Kidney (tissue), 14 donors: ENCODE results near the gene KRT31. TPM values are rescaled to one million over a fixed set of nuclear protein-coding genes. Genes with fewer than 3 reads are reported as not detected.

Experiments
- DNase-seq, 5 donors: peaks; one replicate each; pipeline ENCODE4 v3.0.0-alpha.2; 2013 to 2020
- FAIRE-seq: peaks from 2 replicates; lab custom pipeline; 2012; peaks lifted over from hg19 to GRCh38; lab: Jason Lieb, UNC
- H3K27ac ChIP-seq, 2 donors: one replicate each; pipeline ENCODE4 v1.7.0; 2013; ENCODE audit warnings: low read depth in 2 of 2, low read length in 2 of 2, inconsistent platforms in 1 of 2
- H3K27me3 ChIP-seq: one replicate; pipeline ENCODE4 v1.7.1; 2013; ENCODE audit warnings: low read length, inconsistent platforms; ENCODE audit not compliant: control insufficient read depth, insufficient read depth
- H3K36me3 ChIP-seq, 3 donors: one replicate each; pipeline versions ENCODE4 v1.7.0 to v1.7.1; 2013; ENCODE audit warnings: low read length in 3 of 3, control low read depth in 1 of 3, inconsistent platforms in 1 of 3; ENCODE audit not compliant: insufficient read depth in 3 of 3, control insufficient read depth in 2 of 3
- H3K4me1 ChIP-seq, 3 donors: one replicate each; pipeline versions ENCODE4 v1.7.0 to v1.7.1; 2013; ENCODE audit warnings: low read length in 3 of 3, inconsistent platforms in 1 of 3, low read depth in 1 of 3; ENCODE audit not compliant: control insufficient read depth in 2 of 3, insufficient read depth in 2 of 3
- H3K4me3 ChIP-seq, 3 donors: one replicate each; pipeline versions ENCODE4 v1.7.0 to v1.8.1; 2013; ENCODE audit warnings: low read length in 3 of 3, control low read depth in 1 of 3, inconsistent platforms in 1 of 3
- H3K9ac ChIP-seq, 3 donors: one replicate each; pipeline versions ENCODE4 v1.7.0 to v1.7.1; 2013; ENCODE audit warnings: low read length in 3 of 3, control low read depth in 1 of 3, inconsistent platforms in 1 of 3
- H3K9me3 ChIP-seq, 3 donors: one replicate each; pipeline versions ENCODE4 v1.7.0 to v1.7.1; 2013; ENCODE audit warnings: low read length in 3 of 3, control low read depth in 1 of 3, inconsistent platforms in 1 of 3; ENCODE audit not compliant: control insufficient read depth in 2 of 3, insufficient read depth in 1 of 3
- intact Hi-C: fragments of 100-400 bp; cut with DNase I; formaldehyde crosslinking; loops from one replicate; pipeline ENCODE4 v1.11.1; 2022
- polyA plus RNA-seq: library from polyadenylated mRNA; stranded (reverse); fragments of 350-450 nt; fragmentation: Illumina TruSeq; extraction: RNeasy Lipid Tissue Mini Kit (QIAGEN cat#74804); gene quantifications from one replicate; pipeline ENCODE4 v1.2.3, GENCODE V29; 2014; ENCODE audit warnings: low read depth, low replicate concordance; ENCODE audit not compliant: insufficient read depth
- total RNA-seq: library from RNA; stranded (reverse); fragmentation: NEBNext Ultra II Directional; extraction: Animal tissue kit (Norgen Biotek cat#: 25700); gene quantifications from one replicate; pipeline ENCODE4 v1.2.1, GENCODE V29; 2021
- TF ChIP-seq, protein P1 (sequence below): IDR thresholded peaks from 3 replicates; pipeline ENCODE4 v1.5.1; 2012; ENCODE audit warnings: mild to moderate bottlenecking, moderate library complexity, borderline replicate concordance; ENCODE audit not compliant: insufficient read depth; ENCODE audit errors: extremely low read depth
- donor health status: control.
- donor health status: control.
- donor health status: control.
- donor health status: control.
- donor health status: control.
- donor health status: DM: yes; HTN: yes; CAD: no.
- donor health status: Normal renal cell carcinoma (clear cell type).

Gene KRT31
- total and polyA plus RNA-seq, 2 donors from 2014 or later = not detected

DNA sequence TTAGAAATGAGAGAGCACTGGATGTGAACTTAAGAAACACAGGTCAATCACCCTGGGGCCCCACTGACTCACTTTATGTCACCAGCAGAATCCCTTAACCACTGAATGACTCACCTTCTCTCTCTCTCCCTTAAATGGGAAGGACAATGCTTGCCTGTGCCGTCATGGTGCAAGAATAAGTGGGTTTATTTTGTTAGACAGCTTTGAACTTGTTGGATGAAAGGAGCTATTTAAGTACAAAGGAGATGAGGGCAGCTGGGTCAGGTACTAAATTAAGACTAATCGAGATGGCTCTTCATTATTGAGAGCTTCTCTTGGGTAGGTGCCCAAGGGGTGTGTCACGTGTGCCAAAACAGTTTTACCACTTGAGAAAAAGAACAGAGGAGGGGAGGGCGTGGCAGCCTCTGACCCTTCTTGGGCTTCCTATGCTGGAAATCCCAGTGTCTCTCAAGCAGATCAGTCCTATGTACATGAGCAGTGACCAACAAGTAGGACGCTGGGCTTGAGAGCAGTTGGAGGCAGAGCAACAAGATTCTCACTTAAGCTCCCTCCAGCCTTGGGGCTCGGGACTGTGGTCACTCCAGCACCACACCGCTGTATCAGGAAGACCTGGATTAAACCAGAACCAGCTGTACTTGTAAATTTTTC, 6.7 kb upstream of the KRT31 start:
- no peak for FAIRE-seq
- TF ChIP-seq, protein P1, sequence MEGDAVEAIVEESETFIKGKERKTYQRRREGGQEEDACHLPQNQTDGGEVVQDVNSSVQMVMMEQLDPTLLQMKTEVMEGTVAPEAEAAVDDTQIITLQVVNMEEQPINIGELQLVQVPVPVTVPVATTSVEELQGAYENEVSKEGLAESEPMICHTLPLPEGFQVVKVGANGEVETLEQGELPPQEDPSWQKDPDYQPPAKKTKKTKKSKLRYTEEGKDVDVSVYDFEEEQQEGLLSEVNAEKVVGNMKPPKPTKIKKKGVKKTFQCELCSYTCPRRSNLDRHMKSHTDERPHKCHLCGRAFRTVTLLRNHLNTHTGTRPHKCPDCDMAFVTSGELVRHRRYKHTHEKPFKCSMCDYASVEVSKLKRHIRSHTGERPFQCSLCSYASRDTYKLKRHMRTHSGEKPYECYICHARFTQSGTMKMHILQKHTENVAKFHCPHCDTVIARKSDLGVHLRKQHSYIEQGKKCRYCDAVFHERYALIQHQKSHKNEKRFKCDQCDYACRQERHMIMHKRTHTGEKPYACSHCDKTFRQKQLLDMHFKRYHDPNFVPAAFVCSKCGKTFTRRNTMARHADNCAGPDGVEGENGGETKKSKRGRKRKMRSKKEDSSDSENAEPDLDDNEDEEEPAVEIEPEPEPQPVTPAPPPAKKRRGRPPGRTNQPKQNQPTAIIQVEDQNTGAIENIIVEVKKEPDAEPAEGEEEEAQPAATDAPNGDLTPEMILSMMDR = no peak
- Histone ChIP-seq H3K36me3 (no peaks in the 10 kb centered on the region), H3K27ac (no peak overlapping the region), H3K27me3 (no peaks in the 10 kb centered on the region), H3K4me1 (peaks cover 0 to 3% (median 0%) of the 10 kb centered on the region in 3 donors), H3K4me3 (no peak overlapping the region), H3K9ac (no peak overlapping the region), H3K9me3 (no peaks in the 10 kb centered on the region)
- DNase-seq = no peak
- intact Hi-C loops = no loop called here

- DNase-seq = no peak
- H3K27me3 ChIP-seq = no peaks in the 10 kb centered on the region
- H3K9me3 ChIP-seq = no peaks in the 10 kb centered on the region
- no peak overlapping the region for H3K9ac ChIP-seq
- intact Hi-C loops = no loop called here
- H3K27ac ChIP-seq = no peak overlapping the region
- H3K4me3 ChIP-seq = no peak overlapping the region
- no peak for FAIRE-seq
- no peaks in the 10 kb centered on the region for H3K36me3 ChIP-seq
- TF ChIP-seq, protein P1 = no peak
- peaks cover 0 to 3% (median 0%) of the 10 kb centered on the region in 3 donors for H3K4me1 ChIP-seq
Observed at GRCh38 chr17:41403404-41404023, 6.1 kb upstream of the KRT31 start.

- Histone ChIP-seq H3K4me3 (no peak overlapping the region), H3K4me1 (peaks cover 0 to 3% (median 0%) of the 10 kb centered on the region in 3 donors), H3K27me3 (no peaks in the 10 kb centered on the region), H3K36me3 (no peaks in the 10 kb centered on the region), H3K9me3 (no peaks in the 10 kb centered on the region), H3K27ac (no peak overlapping the region), H3K9ac (no peak overlapping the region)
- intact Hi-C loops = no loop called here
- no peak for FAIRE-seq
- TF ChIP-seq, protein P1 = no peak
- no peak for DNase-seq
Observed at GRCh38 chr17:41402161-41402560, 4.8 kb upstream of the KRT31 start.
